ENCODE measurements around the gene PCNX2.
"Not testable (repeated sequence)": the region's sequence is repeated elsewhere in the genome, so short reads cannot be mapped to it uniquely, and the experiment has no call there.

Gene PCNX2

DNA sequence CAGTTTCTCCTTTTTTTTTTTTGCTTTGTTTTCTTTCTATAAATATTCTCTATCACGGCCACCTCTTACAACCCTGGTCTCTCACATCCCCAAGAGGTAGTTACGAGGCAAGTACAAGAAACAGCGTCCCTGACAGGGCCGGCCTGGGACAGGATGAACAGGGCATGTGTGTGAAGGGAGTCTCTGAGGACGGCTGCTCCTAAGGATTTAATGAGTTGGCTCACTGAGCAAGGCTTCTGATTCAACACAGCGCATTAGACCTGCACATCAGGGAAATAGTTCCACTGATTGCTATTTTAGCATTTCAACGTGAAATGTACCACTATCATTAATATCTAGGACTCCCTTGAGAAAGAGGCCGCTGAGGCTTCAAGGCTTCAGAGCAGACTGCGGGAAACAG is 291.1 kb downstream of the PCNX2 start:
- peaks cover 15% of the 10 kb centered on the region; the same call in 1 of the 2 replicates for H3K36me3 ChIP-seq (ENCODE audit: insufficient read depth, low read length)
- H3K9ac ChIP-seq (ENCODE audit: low read depth, low read length, poor library complexity, severe bottlenecking): no peak overlapping the region

DNA sequence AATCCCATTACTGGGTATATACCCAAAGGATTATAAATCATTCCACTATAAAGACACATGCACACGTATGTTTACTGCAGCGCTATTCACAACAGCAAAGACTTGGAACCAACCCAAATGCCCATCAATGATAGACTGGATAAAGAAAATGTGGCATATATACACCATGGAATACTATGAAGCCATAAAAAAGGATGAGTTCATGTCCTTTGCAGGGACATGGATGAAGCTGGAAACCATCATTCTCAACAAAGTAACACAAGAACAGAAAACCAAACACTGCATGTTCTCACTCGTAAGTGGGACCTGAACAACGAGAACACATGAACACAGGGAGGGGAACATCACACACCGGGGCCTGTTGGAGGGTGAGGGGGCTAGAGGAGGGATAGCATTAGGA is 291.9 kb downstream of the PCNX2 start:
- not testable (repeated sequence) for H3K27me3 ChIP-seq (ENCODE audit: insufficient read depth, low read length, poor library complexity, severe bottlenecking); H3K9ac ChIP-seq (ENCODE audit: low read depth, low read length, poor library complexity, severe bottlenecking); H3K4me1 ChIP-seq (ENCODE audit: insufficient read depth, low read length, poor library complexity, severe bottlenecking); H4K20me1 ChIP-seq (ENCODE audit: insufficient read depth, low read length, poor library complexity, severe bottlenecking); H2AFZ ChIP-seq (ENCODE audit: low read length); H3K4me2 ChIP-seq (ENCODE audit: low read depth, low read length, poor library complexity, severe bottlenecking); H3K4me3 ChIP-seq (ENCODE audit: low read length, poor library complexity, severe bottlenecking); H3K79me2 ChIP-seq (ENCODE audit: insufficient read depth, low read length); H3F3A ChIP-seq (ENCODE audit: low read depth); H3K9me2 ChIP-seq (replicated peaks; ENCODE audit: low read depth, low read length); H3K9me3 ChIP-seq (ENCODE audit: insufficient read depth, low read depth, low read length)
- peaks cover 21% of the 10 kb centered on the region; the same call in 1 of the 2 replicates for H3K36me3 ChIP-seq (ENCODE audit: insufficient read depth, low read length)

More for the DNA sequence above, 291.1 kb downstream of the PCNX2 start:
- H3K4me1 ChIP-seq (ENCODE audit: insufficient read depth, low read length, poor library complexity, severe bottlenecking): no peaks in the 10 kb centered on the region
- H4K20me1 ChIP-seq (ENCODE audit: insufficient read depth, low read length, poor library complexity, severe bottlenecking): no peaks in the 10 kb centered on the region
- no peaks in the 10 kb centered on the region for H3K27me3 ChIP-seq (ENCODE audit: insufficient read depth, low read length, poor library complexity, severe bottlenecking)
- no peak overlapping the region for H2AFZ ChIP-seq (ENCODE audit: low read length)
- H3K4me2 ChIP-seq (ENCODE audit: low read depth, low read length, poor library complexity, severe bottlenecking): no peak overlapping the region
- H3K79me2 ChIP-seq (ENCODE audit: insufficient read depth, low read length): no peaks in the 10 kb centered on the region
- H3F3A ChIP-seq (ENCODE audit: low read depth): no peaks in the 10 kb centered on the region
- H3K4me3 ChIP-seq (ENCODE audit: low read length, poor library complexity, severe bottlenecking): no peak overlapping the region
- no peaks in the 10 kb centered on the region for H3K9me2 ChIP-seq (replicated peaks; ENCODE audit: low read depth, low read length)
- TF ChIP-seq EZH2phosphoT487 (IDR thresholded peaks at IDR 0.05; ENCODE audit: borderline replicate concordance): no peak
- TF ChIP-seq, protein P1, sequence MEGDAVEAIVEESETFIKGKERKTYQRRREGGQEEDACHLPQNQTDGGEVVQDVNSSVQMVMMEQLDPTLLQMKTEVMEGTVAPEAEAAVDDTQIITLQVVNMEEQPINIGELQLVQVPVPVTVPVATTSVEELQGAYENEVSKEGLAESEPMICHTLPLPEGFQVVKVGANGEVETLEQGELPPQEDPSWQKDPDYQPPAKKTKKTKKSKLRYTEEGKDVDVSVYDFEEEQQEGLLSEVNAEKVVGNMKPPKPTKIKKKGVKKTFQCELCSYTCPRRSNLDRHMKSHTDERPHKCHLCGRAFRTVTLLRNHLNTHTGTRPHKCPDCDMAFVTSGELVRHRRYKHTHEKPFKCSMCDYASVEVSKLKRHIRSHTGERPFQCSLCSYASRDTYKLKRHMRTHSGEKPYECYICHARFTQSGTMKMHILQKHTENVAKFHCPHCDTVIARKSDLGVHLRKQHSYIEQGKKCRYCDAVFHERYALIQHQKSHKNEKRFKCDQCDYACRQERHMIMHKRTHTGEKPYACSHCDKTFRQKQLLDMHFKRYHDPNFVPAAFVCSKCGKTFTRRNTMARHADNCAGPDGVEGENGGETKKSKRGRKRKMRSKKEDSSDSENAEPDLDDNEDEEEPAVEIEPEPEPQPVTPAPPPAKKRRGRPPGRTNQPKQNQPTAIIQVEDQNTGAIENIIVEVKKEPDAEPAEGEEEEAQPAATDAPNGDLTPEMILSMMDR (conservative IDR thresholded peaks at IDR 0.05; ENCODE audit: low read length): no peak
- no peaks in the 10 kb centered on the region for H3K9me3 ChIP-seq (ENCODE audit: insufficient read depth, low read depth, low read length)

DNA sequence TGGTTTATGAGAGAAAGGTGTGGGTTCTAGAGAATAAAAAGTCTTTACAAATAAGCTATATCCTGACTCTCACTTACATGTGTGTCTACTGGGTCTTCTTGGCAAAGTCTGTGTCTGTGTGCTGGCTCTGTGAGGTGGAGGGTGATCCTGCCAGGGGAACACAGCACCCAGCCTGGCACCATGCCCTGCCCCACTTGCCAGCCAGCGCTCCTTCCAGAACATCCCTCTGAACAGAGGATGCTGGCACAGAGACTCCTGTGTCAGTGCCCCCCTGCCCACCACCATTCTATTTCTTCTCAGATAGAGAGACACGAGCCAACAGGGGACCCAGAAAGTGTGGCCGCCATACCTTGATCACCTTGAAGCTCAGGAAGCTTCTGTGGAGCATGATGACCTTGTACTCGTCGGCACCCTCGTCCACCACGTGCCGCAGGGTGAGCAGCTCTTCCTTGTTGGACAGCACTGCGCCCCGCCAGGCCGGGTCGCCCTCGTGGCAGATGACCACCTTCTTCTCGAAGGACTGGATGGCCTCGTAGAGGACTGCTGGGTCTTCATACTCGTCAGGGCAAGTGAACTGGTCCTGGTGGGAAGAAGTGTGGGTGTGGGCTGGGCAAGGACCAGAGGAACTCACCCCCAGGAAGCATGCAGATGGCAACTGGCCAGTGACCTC is 295.4 kb downstream of the PCNX2 start:
- H3F3A ChIP-seq (ENCODE audit: low read depth): no peaks in the 10 kb centered on the region
- no peaks in the 10 kb centered on the region for H3K9me2 ChIP-seq (replicated peaks; ENCODE audit: low read depth, low read length)
- H3K9ac ChIP-seq (ENCODE audit: low read depth, low read length, poor library complexity, severe bottlenecking): no peak overlapping the region
- TF ChIP-seq, protein P1 (conservative IDR thresholded peaks at IDR 0.05; ENCODE audit: low read length): no peak
- TF ChIP-seq EZH2phosphoT487 (IDR thresholded peaks at IDR 0.05; ENCODE audit: borderline replicate concordance): no peak
- H3K4me2 ChIP-seq (ENCODE audit: low read depth, low read length, poor library complexity, severe bottlenecking): no peak overlapping the region
- no peaks in the 10 kb centered on the region for H3K27me3 ChIP-seq (ENCODE audit: insufficient read depth, low read length, poor library complexity, severe bottlenecking)
- no peaks in the 10 kb centered on the region for H3K9me3 ChIP-seq (ENCODE audit: insufficient read depth, low read depth, low read length)
- H3K36me3 ChIP-seq (ENCODE audit: insufficient read depth, low read length): peaks cover 42% of the 10 kb centered on the region; the same call in 1 of the 2 replicates
- peaks cover 6% of the 10 kb centered on the region for H3K4me1 ChIP-seq (ENCODE audit: insufficient read depth, low read length, poor library complexity, severe bottlenecking)
- H4K20me1 ChIP-seq (ENCODE audit: insufficient read depth, low read length, poor library complexity, severe bottlenecking): no peaks in the 10 kb centered on the region
- no peaks in the 10 kb centered on the region for H3K79me2 ChIP-seq (ENCODE audit: insufficient read depth, low read length)
- no peak overlapping the region for H3K4me3 ChIP-seq (ENCODE audit: low read length, poor library complexity, severe bottlenecking)
- no peak overlapping the region for H2AFZ ChIP-seq (ENCODE audit: low read length)

DNA sequence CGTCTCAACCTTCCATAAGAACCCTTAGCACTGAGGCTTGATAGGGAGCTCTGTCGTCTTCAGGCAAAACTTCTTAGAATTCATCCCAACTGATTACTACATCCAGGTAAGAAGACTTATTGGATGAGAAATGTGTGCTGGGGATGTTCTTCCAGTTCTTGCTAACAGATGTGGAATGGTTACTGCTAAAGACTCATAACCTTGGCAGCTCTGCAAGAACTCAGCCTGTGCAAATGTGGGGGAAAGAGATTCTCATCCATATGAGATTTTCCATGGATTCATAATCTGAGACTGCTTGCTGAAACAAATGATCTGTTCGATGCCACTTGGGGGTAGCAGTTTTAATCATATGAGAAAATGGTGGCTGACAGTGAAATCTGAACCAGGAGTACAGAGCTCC is 296.9 kb downstream of the PCNX2 start:
- Histone ChIP-seq H3K27me3 (ENCODE audit: insufficient read depth, low read length, poor library complexity, severe bottlenecking) (no peaks in the 10 kb centered on the region), H3K9me3 (ENCODE audit: insufficient read depth, low read depth, low read length) (peaks cover 5% of the 10 kb centered on the region; the same call in 1 of the 2 replicates), H3F3A (ENCODE audit: low read depth) (no peaks in the 10 kb centered on the region), H3K4me1 (ENCODE audit: insufficient read depth, low read length, poor library complexity, severe bottlenecking) (peaks cover 10% of the 10 kb centered on the region), H3K79me2 (ENCODE audit: insufficient read depth, low read length) (no peaks in the 10 kb centered on the region), H2AFZ (ENCODE audit: low read length) (no peak overlapping the region), H4K20me1 (ENCODE audit: insufficient read depth, low read length, poor library complexity, severe bottlenecking) (no peaks in the 10 kb centered on the region), H3K36me3 (ENCODE audit: insufficient read depth, low read length) (peaks cover 52% of the 10 kb centered on the region), H3K9ac (ENCODE audit: low read depth, low read length, poor library complexity, severe bottlenecking) (no peak overlapping the region), H3K4me2 (ENCODE audit: low read depth, low read length, poor library complexity, severe bottlenecking) (no peak overlapping the region), H3K9me2 (replicated peaks; ENCODE audit: low read depth, low read length) (no peaks in the 10 kb centered on the region), H3K4me3 (ENCODE audit: low read length, poor library complexity, severe bottlenecking) (no peak overlapping the region)
- no peak for TF ChIP-seq EZH2phosphoT487 (IDR thresholded peaks at IDR 0.05; ENCODE audit: borderline replicate concordance)
- TF ChIP-seq, protein P1 (conservative IDR thresholded peaks at IDR 0.05; ENCODE audit: low read length): no peak

Data from Loucy (cell line).